ENCODE results near the gene C5orf15. TPM values are rescaled to one million over a fixed set of nuclear protein-coding genes. Genes with fewer than 3 reads are reported as not detected.
"Not testable (repeated sequence)": the region's sequence is repeated elsewhere in the genome, so short reads cannot be mapped to it uniquely, and the experiment has no call there.

Gene C5orf15
- total RNA-seq, 1 donor from 2014 or later, result 73.2 TPM

- no peak overlapping the region for H3K4me3 ChIP-seq (ENCODE audit: low read depth, low read length)
- DNase-seq (ENCODE audit: low read depth), result no peak
- TF ChIP-seq CTCF (conservative IDR thresholded peaks at IDR 0.05; ENCODE audit: low read depth, low read length), result no peak
Measured at GRCh38 chr5:133938039-133938821, 30.2 kb downstream of the C5orf15 start.

GRCh38 chr5:133937628-133938027 is 30.8 kb downstream of the C5orf15 start:
- not testable (repeated sequence) for DNase-seq (ENCODE audit: low read depth)

DNA sequence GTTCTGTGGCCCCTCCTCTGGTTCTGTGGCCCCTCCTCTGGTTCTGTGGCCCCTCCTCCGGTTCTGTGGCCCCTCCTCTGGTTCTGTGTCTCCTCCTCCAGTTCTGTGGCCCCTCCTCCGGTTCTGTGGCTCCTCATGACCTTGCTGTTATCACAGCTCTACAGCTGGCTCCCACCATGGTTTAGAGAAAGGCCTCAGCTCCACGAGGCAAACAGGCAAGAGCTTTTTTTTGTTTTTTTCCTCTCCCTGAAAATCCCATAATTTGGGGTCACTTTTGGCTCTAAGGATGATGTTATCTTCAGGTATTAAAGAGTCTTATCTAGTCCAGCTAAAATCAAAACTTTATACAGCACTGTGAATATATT is 31.8 kb downstream of the C5orf15 start:
- DNase-seq (ENCODE audit: low read depth), result no peak
- no peak for TF ChIP-seq CTCF (conservative IDR thresholded peaks at IDR 0.05; ENCODE audit: low read depth, low read length)
- H3K4me3 ChIP-seq (ENCODE audit: low read depth, low read length), result no peak overlapping the region

More at GRCh38 chr5:133937628-133938027, 30.8 kb downstream of the C5orf15 start:
- H3K4me3 ChIP-seq (ENCODE audit: low read depth, low read length), result not testable (repeated sequence)

GRCh38 chr5:133935991-133936650 is 32.3 kb downstream of the C5orf15 start:
- DNase-seq (ENCODE audit: low read depth); H3K4me3 ChIP-seq (ENCODE audit: low read depth, low read length): not testable (repeated sequence)

- DNase-seq (ENCODE audit: low read depth), result no peak
- no peak overlapping the region for H3K4me3 ChIP-seq (ENCODE audit: low read depth, low read length)
- no peak for TF ChIP-seq CTCF (conservative IDR thresholded peaks at IDR 0.05; ENCODE audit: low read depth, low read length)
Measured at GRCh38 chr5:133935667-133935940, 32.8 kb downstream of the C5orf15 start.

DNA sequence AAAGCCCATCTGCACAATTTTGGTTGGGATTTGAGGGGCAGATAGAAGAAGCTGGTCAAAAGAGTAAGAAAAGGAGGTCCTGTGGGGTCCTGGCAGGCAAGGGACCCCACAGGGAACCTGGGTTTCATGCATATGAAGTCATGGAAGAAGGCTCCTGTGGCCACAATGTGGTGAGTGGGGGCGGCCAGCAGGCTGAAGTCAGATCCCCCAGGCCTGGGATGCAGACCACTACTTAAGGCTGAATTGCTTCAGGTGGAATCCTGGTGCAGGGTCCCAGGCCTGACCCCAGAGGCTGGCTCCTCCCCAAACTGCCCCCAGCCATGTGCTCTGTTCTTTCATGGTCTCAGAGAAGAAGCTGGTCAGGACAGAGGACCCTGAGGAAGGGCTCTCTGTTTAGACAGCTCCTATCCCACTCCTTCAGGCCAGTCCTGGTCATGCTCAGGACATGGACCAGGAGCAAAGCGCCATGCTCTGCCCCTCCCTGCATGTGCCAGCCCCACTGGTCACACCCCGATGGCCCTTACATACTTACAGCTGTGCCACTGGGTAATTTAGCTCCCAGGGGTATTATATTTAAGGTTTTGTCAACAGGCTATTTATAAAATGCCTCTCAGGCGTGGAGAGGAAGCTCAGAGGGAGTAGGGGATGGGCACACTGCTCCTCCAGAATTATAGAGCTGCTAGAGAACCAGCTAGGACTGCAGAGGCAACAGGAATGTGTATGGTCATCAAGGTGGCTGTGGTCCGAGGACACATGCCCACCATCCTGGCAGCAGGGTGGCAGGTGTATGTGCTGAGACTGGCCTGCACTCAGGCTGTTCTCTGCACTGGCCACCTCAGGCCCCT is 33.4 kb downstream of the C5orf15 start:
- H3K4me3 ChIP-seq (ENCODE audit: low read depth, low read length), result no peak overlapping the region
- no peak for TF ChIP-seq CTCF (conservative IDR thresholded peaks at IDR 0.05; ENCODE audit: low read depth, low read length)
- no peak for DNase-seq (ENCODE audit: low read depth)

- no peak for TF ChIP-seq CTCF (conservative IDR thresholded peaks at IDR 0.05; ENCODE audit: low read depth, low read length)
- no peak for DNase-seq (ENCODE audit: low read depth)
- H3K4me3 ChIP-seq (ENCODE audit: low read depth, low read length), result no peak overlapping the region
Measured at GRCh38 chr5:133934311-133934710, 34.1 kb downstream of the C5orf15 start.
